Ectodermal cell (in vitro differentiated cells): ENCODE results near the gene SEPTIN1.

Source experiments
- H3K27ac ChIP-seq: 2 replicates; pipeline ENCODE4 v1.7.0; 2013; ENCODE audit warnings: mild to moderate bottlenecking, low read depth, low read length; ENCODE audit not compliant: insufficient read depth, poor library complexity, severe bottlenecking
- H3K27me3 ChIP-seq: 2 replicates; pipeline ENCODE4 v1.7.0; 2013; ENCODE audit warnings: mild to moderate bottlenecking, low read length; ENCODE audit not compliant: insufficient read depth, control insufficient read depth, poor library complexity, severe bottlenecking
- H3K36me3 ChIP-seq: one replicate; pipeline ENCODE4 v1.7.0; 2013; ENCODE audit warnings: low read length; ENCODE audit not compliant: control insufficient read depth, insufficient read depth
- H3K4me1 ChIP-seq: one replicate; pipeline ENCODE4 v1.7.0; 2013; ENCODE audit warnings: low read length; ENCODE audit not compliant: control insufficient read depth, insufficient read depth
- H3K4me3 ChIP-seq: 2 replicates; pipeline ENCODE4 v1.7.0; 2013; ENCODE audit warnings: low read depth, low read length, control low read depth; ENCODE audit not compliant: insufficient read depth
- H3K9me3 ChIP-seq: 2 replicates; pipeline ENCODE4 v1.7.0; 2013; ENCODE audit warnings: mild to moderate bottlenecking, low read length, moderate library complexity; ENCODE audit not compliant: control insufficient read depth
- WGBS, 2 experiments: methylation state at CpG; one replicate each; pipeline ENCODE4 v1.1.7; 2013; ENCODE audit warnings: missing lambda C conversion rate in 2 of 2; 5-methylcytosine and 5-hydroxymethylcytosine counted together

Gene SEPTIN1

DNA sequence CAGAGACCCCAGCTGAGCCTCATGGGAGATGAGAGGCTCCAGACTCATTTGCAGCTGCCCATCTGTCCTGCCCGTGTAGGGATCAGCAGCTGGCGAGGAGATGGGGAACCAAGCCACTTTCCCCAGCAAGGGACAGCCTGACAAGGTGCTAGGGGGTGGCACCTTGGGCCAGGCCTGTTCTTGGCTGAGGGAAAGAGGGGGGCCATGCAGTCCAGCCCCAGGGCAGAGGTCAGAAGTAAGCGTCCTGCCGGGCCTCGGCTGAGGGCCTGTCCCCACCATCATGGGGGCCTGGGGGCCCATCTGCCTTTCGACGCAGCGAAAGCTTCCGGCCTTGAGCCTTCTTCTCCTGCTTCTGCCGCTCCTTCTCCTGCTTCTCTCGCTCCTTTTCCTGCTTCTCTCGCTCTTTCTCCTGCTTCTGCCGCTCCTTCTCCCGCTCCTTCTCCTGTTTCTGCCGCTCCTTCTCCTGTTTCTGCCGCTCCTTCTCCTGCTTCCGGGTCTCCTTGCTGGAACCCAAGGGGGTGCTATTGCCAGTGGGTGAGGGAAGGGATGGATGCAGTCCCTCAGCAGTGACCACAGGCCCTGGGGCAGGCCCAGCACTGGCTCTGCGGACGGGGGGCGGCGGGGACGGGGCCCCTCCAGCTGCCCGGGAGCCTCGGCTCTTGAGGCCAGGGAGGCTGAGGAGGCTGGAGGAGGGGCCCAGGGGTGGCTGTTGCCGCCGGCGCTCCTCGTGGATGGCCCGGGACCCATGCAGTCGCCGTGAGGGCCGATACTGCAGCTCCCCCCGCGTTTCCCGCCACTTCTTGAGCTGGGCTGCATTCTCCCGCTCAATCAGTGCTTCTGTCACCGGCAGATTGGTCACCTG is 24.4 kb downstream of the SEPTIN1 start:
- H3K4me1 ChIP-seq = no peaks in the 10 kb centered on the region
- 93 to 94% methylated on average over 37 of the region's 37 CpGs for WGBS, 2 experiments
- H3K27ac ChIP-seq = no peak overlapping the region
- no peaks in the 10 kb centered on the region for H3K27me3 ChIP-seq
- H3K9me3 ChIP-seq = no peaks in the 10 kb centered on the region
- H3K36me3 ChIP-seq = peaks cover 9% of the 10 kb centered on the region
- no peak overlapping the region for H3K4me3 ChIP-seq

DNA sequence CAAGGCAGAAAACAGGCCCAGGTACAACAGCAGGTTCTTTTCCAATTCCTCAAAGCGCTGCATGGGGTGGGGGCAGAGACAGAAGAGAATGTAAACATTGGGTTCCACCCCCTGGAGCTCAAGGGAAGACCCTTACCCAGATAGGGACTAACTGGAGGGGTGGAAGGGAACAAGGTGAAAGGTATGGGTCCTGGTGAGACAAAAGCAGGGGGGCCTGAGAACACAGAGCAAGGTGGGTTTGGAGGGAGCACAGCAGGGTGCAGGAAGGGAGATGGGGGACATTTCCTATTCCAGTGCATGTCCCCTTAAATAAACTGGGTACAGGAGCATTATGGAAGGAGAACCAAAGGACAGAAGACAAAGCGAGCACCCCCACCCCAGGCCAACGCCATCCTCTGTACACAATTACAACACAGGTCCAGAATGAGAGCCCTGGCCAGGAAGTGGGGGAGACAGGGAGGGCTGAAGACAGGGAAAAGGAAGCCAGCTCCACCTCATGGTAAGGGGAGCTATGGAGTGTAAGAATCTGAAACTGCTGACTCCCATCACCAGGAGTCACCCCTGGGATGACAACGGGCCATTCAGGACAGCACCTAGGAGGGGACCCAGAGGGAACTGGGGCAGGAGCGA is 25.2 kb downstream of the SEPTIN1 start:
- no peaks in the 10 kb centered on the region for H3K27me3 ChIP-seq
- H3K9me3 ChIP-seq = no peaks in the 10 kb centered on the region
- no peaks in the 10 kb centered on the region for H3K4me1 ChIP-seq
- peaks cover 17% of the 10 kb centered on the region for H3K36me3 ChIP-seq
- H3K27ac ChIP-seq = no peak overlapping the region
- WGBS, 2 experiments = 91 to 94% methylated on average over 5 of the region's 5 CpGs
- H3K4me3 ChIP-seq = no peak overlapping the region

DNA sequence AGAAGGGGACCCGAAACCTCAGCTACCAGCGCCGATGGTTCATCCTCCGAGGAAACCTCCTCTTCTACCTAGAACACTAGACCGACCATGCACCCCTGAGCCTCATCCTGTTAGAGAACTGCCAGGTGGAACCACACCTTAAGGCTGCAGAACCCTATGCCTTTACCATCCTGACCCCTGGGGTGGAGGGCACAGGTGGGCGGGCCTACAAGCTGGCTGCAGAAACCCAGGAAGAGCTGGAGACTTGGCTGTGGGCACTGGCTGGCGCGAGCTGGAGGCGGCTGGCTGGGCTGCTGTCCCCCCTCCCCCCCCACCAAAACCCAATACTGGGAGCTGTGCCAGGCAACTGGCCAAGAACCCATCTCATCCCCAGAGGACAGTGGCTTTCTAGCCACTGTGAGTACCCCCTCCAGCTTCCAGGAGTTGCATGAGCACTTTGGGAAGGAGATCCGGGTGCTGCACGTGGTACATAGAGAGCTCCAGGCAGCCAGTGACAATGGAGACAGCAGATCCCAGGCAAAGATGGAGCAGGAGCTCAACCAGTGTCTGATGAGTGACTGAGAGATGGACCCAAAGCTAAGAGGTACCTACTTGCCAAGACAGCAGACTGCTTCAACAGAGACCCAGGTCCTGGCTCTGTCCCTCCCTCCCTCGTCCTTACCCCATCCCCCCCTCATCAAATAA is 25.8 kb downstream of the SEPTIN1 start:
- H3K4me1 ChIP-seq = no peaks in the 10 kb centered on the region
- peaks cover 23% of the 10 kb centered on the region for H3K36me3 ChIP-seq
- H3K4me3 ChIP-seq = peak overlapping the region; percentile 97
- H3K27me3 ChIP-seq = no peaks in the 10 kb centered on the region
- H3K9me3 ChIP-seq = no peaks in the 10 kb centered on the region
- 92 to 94% methylated on average over 12 of the region's 12 CpGs for WGBS, 2 experiments
- H3K27ac ChIP-seq = no peak overlapping the region

DNA sequence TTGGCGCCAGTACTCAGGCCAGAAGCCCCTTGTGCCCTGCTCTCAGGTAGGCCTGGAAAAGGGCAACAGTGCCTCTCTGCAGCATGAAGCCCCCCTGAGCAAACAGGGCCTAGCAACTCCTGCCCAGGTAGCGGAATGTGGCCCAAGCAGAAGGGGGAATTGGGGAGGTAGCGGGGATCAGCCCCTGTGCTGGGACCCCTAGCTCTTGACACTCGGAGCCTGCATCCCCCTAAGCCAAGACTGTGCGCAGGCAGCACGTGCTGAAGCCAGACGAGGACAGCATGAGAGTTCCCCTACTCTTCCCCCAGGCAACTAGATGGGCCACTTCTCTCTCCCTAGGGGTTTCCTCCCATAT is 26.4 kb downstream of the SEPTIN1 start:
- H3K27ac ChIP-seq = peak overlapping the region; percentile 99
- H3K9me3 ChIP-seq = no peaks in the 10 kb centered on the region
- H3K27me3 ChIP-seq = no peaks in the 10 kb centered on the region
- peaks cover 29% of the 10 kb centered on the region for H3K36me3 ChIP-seq
- WGBS, 2 experiments = 52 to 57% methylated on average over 7 of the region's 7 CpGs
- peak overlapping the region; percentile 97 for H3K4me3 ChIP-seq
- no peaks in the 10 kb centered on the region for H3K4me1 ChIP-seq

DNA sequence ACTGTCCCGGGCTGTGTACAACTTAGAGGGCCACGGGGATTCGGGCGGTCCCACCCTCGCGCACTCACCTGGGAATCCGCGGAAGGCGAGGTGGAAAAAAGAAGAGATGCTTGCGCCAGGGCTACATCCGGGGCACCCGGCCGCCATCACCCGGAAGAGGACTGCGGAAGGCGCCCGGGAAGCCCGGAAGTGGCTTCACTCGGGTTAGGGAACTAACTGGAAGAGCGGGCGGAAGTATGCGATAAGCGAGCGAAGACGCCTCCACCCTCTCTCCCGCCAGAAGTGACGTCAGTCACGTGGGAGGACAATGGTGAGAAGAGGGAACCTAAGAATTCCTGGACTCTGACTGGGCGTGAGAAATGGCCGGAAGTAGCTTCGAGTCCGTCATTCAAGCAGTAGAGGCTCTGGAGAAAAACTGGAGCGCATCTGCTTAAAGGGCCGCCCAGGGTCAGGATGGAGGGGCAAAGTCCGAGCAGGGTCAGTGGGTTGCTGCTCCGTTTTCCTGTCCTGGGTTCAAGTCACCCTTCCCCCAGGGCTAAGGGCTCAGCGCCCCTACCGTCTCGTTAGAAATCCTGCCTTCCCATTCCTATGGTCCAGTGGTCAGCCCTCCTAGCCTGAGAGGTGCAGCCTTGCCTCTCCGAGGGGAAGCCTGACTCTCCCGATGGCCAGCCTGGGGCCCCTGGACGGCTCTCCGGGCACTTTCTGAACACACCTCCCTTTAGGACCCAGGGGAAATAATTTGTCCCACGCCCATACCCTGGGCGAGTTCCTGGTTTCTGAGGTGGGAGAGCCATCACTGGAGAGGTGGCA is 27.0 kb downstream of the SEPTIN1 start, which contains the start of gene CD2BP2:
Gene CD2BP2 (minus strand): TSS at position 165 of the 810 bp plus-strand sequence. CDS start 627 bp downstream, outside the sequence.
- no peaks in the 10 kb centered on the region for H3K4me1 ChIP-seq
- H3K27me3 ChIP-seq = no peaks in the 10 kb centered on the region
- 0% methylated on average over 45 of the region's 45 CpGs for WGBS, 2 experiments
- peak within 1 kb of the TSS; percentile 97 for H3K4me3 ChIP-seq
- peak within 1 kb of the TSS; percentile 99 for H3K27ac ChIP-seq
- H3K36me3 ChIP-seq = peaks cover 32% of the 10 kb centered on the region
- no peaks in the 10 kb centered on the region for H3K9me3 ChIP-seq

DNA sequence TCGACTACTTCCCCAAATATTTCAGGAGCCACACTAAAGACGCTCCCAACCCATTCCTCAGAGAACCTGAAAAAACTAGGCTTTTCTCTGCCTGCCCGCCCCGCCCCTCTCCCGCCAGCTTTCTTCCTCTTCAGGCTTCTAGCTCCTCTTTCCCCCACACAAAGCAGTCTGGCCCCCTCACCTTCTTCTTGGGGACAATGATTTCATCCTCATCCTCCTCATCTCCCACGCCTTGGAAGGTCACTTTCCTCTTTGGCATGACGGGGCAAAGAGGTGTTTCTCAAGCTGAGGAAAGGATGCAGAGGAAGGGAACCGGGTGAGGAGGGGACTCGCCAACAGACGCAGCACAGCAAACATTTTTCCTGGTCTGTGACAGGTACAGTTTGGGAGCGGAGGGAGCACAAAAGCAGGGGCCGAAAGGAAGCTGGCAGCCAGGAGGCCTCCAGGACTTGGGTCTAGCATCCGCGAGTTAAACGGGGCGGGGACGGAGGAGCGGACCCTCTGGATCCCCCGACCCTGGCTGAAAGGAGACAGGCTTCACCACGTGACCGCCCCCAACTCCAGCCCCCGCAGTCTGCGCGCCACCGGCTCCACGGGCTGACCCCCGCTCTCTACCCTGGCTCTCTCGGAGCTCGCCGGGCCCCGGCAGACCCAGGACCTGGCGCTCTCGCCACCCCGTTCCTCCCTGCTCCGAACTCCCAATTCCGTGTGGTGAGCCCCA is 27.8 kb downstream of the SEPTIN1 start:
- Histone ChIP-seq H3K36me3 (peaks cover 32% of the 10 kb centered on the region), H3K27me3 (no peaks in the 10 kb centered on the region), H3K9me3 (no peaks in the 10 kb centered on the region), H3K4me1 (no peaks in the 10 kb centered on the region), H3K27ac (peak overlapping the region; percentile 99), H3K4me3 (peak overlapping the region; percentile 97)
- 4 to 5% methylated on average over 36 of the region's 36 CpGs for WGBS, 2 experiments

DNA sequence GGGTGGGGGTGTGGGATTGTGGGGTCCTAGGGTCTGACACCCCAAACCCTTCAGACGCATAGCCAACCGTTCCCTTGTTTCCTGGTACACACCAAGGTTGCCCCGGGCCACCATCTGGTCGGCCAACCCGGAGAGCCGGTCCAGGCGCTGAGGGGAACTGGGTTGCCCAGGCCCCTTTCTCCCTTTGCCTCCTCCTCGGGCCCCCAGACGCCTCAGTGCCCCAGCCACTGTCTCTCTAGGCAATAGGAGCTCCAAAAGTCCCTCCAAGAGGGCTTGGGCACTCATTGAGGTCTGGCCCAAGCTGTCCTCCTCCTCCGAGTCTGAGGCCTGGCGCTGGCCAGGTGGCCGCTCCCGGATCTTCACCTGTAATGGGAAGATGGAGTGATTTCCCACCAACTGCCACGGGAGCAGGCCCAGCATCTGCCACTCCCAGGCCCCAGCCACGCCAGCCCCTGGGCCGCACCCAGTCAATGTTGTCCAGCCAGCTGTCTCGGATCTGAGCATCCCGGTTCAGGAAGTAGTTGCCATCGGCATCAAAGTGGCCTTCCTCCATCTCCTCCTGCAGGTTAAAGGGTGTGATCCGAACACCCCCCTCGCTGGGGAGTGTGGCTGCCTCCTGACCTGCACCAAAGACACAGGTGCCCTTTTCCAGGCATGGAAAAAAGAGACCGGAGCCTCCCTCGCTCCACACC is 28.8 kb downstream of the SEPTIN1 start:
- Histone ChIP-seq H3K27ac (no peak overlapping the region), H3K36me3 (peaks cover 32% of the 10 kb centered on the region), H3K27me3 (no peaks in the 10 kb centered on the region), H3K4me3 (peak overlapping the region; percentile 97), H3K4me1 (no peaks in the 10 kb centered on the region), H3K9me3 (no peaks in the 10 kb centered on the region)
- 94 to 95% methylated on average over 23 of the region's 23 CpGs for WGBS, 2 experiments

DNA sequence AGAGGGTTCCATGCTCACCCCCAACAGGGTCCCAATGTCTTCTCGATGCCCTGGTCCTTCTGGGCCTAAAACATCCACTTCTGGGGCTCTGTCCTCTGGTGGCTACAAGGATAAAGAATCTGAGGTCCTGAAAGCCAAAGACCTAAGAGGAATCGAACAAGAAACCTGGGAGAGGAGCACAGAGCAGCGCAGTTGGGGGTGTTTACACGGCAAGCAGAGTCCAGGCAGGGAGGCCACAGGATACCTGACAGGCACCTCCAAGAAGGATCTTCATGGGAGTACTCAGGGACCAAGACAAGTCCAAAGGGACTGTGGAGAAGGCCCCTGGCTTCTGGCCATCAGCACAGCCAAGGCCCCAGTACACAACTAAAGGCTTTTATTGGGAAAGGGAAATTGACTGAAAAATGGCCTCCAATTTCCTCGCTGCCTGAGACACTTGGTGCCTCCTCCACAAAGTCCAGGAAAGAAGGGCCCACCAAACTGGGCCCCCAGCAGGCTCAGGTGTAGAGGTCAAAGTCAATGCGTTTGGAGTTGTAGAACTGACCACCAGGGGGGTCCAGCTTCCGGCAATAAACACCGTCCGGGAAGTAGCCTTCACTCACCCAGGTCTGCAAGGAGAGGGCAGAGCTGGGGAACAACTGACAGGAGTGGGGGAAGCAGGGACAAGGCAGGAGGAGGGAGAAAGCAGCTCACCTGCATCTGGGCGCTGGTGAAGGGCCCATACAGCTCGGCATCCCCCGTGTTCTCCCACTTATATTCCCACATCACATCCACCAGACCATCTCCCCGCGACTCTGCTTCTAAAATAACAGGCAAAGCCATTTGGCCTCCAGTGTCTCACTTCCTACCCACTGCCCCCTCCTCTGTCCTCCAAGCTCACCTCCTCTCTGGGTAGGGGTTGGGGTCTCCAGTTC is 29.6 kb downstream of the SEPTIN1 start:
- WGBS, 2 experiments = 92 to 93% methylated on average over 14 of the region's 14 CpGs
- Histone ChIP-seq H3K9me3 (no peaks in the 10 kb centered on the region), H3K27ac (no peak overlapping the region), H3K4me1 (no peaks in the 10 kb centered on the region), H3K36me3 (peaks cover 32% of the 10 kb centered on the region), H3K27me3 (no peaks in the 10 kb centered on the region), H3K4me3 (no peak overlapping the region)
